A673 (cell line): ENCODE data around the gene SNCAIP.

ENCODE experiments used
- EZH2 ChIP-seq: fragments of 200-600 bp; sonication (generic); IDR thresholded peaks from 2 replicates; pipeline ENCODE4 v1.6.1; 2017; ENCODE audit warnings: borderline replicate concordance, low read depth, mild to moderate bottlenecking, mixed read lengths, antibody characterized with exemption, low read length; ENCODE audit not compliant: poor library complexity, severe bottlenecking
- TF ChIP-seq, protein P1 (sequence below): fragments of 300-800, 200-600 bp; sonication (generic); conservative IDR thresholded peaks from 2 replicates; pipeline ENCODE4 v1.5.1; 2017; ENCODE audit warnings: low read depth, mild to moderate bottlenecking, antibody characterized with exemption, low read length, moderate library complexity, mixed read lengths

DNA sequence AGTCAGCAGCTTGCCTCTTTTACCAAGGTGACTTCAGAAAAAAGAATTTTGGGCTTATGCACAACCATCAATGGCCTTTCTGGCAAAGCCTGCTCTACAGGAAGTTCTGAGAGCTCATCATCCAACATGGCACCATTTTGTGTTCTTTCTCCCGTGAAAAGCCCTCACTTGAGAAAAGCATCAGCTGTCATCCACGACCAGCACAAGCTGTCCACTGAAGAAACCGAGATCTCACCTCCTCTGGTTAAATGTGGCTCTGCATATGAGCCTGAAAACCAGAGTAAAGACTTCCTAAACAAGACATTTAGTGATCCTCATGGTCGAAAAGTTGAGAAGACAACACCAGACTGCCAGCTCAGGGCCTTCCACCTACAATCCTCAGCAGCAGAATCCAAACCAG is 111.2 kb downstream of the SNCAIP start:
- TF ChIP-seq, protein P1, sequence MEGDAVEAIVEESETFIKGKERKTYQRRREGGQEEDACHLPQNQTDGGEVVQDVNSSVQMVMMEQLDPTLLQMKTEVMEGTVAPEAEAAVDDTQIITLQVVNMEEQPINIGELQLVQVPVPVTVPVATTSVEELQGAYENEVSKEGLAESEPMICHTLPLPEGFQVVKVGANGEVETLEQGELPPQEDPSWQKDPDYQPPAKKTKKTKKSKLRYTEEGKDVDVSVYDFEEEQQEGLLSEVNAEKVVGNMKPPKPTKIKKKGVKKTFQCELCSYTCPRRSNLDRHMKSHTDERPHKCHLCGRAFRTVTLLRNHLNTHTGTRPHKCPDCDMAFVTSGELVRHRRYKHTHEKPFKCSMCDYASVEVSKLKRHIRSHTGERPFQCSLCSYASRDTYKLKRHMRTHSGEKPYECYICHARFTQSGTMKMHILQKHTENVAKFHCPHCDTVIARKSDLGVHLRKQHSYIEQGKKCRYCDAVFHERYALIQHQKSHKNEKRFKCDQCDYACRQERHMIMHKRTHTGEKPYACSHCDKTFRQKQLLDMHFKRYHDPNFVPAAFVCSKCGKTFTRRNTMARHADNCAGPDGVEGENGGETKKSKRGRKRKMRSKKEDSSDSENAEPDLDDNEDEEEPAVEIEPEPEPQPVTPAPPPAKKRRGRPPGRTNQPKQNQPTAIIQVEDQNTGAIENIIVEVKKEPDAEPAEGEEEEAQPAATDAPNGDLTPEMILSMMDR, result no peak
- no peak for TF ChIP-seq EZH2
